Uterus (tissue), 2 donors: Measurements from ENCODE around the gene MAGI3.

Experiments used
- POLR2A ChIP-seq, 2 donors: fragments of 450-650 bp; IDR thresholded peaks; one replicate each; pipeline ENCODE4 v1.6.1; 2016; ENCODE audit warnings: antibody characterized with exemption in 2 of 2, mild to moderate bottlenecking in 1 of 2, moderate library complexity in 1 of 2
- TF ChIP-seq, protein P1 (sequence below), 4 experiments: fragments of 200-600 bp in 2 of 4; fragments of 450-650 bp in 2 of 4; sonication (generic) in 2 of 4; IDR thresholded peaks; one replicate each; pipeline ENCODE4 v1.5.1; 2016 to 2019; ENCODE audit warnings: antibody characterized with exemption in 4 of 4, mild to moderate bottlenecking in 2 of 4, moderate library complexity in 1 of 4

DNA sequence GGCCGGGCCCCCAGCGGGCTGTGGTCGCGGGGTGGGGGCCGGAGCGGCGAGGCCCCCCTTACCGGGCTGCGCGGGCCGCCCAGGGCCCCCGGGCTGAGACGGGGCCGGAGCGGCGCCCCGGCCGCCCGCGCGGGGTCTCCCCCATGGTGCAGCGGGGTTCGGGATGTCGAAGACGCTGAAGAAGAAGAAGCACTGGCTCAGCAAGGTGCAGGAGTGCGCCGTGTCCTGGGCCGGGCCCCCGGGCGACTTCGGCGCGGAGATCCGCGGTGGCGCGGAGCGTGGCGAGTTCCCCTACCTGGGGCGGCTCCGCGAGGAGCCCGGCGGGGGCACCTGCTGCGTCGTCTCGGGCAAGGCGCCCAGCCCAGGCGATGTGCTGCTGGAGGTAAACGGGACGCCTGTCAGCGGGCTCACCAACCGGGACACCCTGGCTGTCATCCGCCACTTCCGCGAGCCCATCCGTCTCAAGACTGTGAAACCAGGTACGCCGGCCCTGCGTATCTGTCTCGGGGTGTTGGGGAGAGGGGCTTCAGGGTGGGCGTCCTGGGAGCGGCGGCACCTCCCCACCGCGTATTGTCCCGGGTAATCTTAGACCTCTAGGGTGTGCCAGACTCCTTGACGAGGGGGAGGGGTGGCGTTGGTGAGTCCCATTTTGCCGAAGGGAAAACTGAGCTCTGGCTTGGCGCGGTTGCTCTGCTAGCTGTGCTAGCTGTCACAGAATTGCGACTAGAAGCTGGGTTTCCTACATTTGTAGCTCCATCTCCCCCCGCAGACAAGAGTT is 745 bp downstream of the MAGI3 start:
- TF ChIP-seq, protein P1, sequence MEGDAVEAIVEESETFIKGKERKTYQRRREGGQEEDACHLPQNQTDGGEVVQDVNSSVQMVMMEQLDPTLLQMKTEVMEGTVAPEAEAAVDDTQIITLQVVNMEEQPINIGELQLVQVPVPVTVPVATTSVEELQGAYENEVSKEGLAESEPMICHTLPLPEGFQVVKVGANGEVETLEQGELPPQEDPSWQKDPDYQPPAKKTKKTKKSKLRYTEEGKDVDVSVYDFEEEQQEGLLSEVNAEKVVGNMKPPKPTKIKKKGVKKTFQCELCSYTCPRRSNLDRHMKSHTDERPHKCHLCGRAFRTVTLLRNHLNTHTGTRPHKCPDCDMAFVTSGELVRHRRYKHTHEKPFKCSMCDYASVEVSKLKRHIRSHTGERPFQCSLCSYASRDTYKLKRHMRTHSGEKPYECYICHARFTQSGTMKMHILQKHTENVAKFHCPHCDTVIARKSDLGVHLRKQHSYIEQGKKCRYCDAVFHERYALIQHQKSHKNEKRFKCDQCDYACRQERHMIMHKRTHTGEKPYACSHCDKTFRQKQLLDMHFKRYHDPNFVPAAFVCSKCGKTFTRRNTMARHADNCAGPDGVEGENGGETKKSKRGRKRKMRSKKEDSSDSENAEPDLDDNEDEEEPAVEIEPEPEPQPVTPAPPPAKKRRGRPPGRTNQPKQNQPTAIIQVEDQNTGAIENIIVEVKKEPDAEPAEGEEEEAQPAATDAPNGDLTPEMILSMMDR (IDR thresholded peaks at IDR 0.05): no peak
- TF ChIP-seq POLR2A (IDR thresholded peaks at IDR 0.05): no peak
